Activated CD8-positive, alpha-beta memory T cell treated with anti-CD3 and anti-CD28 coated beads for 36 hours (primary cell): Measurements from ENCODE around the gene IL17RE. TPM values are rescaled to one million over a fixed set of nuclear protein-coding genes. Genes with fewer than 3 reads are reported as not detected.
"Not testable (repeated sequence)": the region's sequence is repeated elsewhere in the genome, so short reads cannot be mapped to it uniquely, and the experiment has no call there.

Experiments
- CTCF ChIA-PET: fragments of 350-600 bp; sonication (Branson Sonifier 250); formaldehyde crosslinking; loops from one replicate; lab custom pipeline; 2021; ENCODE audit warnings: antibody characterized with exemption; lab: Charles Lee
- POLR2A ChIA-PET: fragments of 350-600 bp; sonication (Branson Sonifier 250); formaldehyde crosslinking; loops from one replicate; lab custom pipeline; 2021; ENCODE audit warnings: antibody characterized with exemption; lab: Charles Lee
- total RNA-seq, 2 experiments: library from RNA; stranded (reverse); gene quantifications; one replicate each; pipeline ENCODE4 v1.2.3, GENCODE V29; 2021

IL17RE gene
- total RNA-seq, 2 experiments from 2014 or later, result 0.70 to 1.3 TPM

DNA sequence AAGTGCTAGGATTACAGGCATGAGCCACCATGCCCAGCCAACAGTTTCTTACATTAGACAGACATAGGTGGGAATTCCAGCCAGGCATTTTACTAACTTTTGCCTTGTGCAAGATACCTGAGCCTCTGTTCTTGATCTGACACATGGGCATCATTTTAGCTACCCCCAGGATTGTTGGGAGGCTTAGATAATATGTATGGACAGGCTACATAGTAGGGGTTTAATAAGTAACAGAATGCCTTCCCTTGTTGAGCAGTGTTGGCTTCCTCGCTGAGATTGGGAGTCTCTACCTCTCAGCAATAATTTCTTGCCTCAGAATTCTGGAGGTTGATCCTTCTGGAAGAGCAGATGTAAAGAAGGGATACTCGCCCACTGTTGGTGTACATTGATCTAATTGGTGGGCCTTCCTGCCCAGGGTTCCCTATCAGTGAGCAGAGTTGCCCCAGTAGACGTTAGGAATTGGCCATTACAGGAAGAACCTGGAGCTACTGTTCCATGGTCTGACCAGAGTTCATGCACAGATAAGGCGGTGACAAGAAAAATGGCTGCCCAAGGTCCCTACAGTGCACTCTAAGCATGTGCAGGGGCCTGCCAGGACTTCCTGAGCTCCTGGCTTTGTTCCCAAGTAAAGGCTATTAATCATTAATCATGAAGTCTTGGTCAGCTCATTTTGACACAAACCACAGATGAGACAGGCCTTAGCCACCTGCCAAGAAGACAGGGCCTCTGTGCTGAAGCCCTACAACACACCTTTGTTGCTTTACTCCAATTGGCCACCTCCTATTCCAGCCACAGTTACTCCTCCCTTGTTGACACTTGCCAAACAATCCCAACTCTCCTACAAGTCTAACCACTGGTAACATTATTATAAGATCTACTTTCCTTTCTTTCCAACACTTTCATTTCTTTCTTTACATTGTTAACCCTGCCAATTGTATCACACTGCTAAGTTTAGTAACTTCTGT is 5.0 kb upstream of the IL17RE start:
- ChIA-PET CTCF (interaction anchor here (0.9 to 1.1 kb wide), 2 partner anchors 14 to 17 kb away, joined by 3 to 4 read pairs; no protein-coding TSS in a partner anchor), POLR2A (no interaction called here)

GRCh38 chr3:9898467-9899241 is 4.0 kb upstream of the IL17RE start:
- CTCF ChIA-PET, result interaction anchor here (1.1 kb wide), 1 partner anchor 16 kb away, joined by 3 read pairs; no protein-coding TSS in a partner anchor
- POLR2A ChIA-PET, result no interaction called here

GRCh38 chr3:9899289-9899791 is 3.3 kb upstream of the IL17RE start:
- POLR2A ChIA-PET, result no interaction called here

GRCh38 chr3:9900965-9901415 is 1.7 kb upstream of the IL17RE start:
- CTCF ChIA-PET, result interaction anchor here (0.7 kb wide), 1 partner anchor 331 kb away, joined by 4 read pairs; no protein-coding TSS in a partner anchor
- POLR2A ChIA-PET, result not testable (repeated sequence)

More at GRCh38 chr3:9899289-9899791, 3.3 kb upstream of the IL17RE start:
- CTCF ChIA-PET, result no interaction called here

DNA sequence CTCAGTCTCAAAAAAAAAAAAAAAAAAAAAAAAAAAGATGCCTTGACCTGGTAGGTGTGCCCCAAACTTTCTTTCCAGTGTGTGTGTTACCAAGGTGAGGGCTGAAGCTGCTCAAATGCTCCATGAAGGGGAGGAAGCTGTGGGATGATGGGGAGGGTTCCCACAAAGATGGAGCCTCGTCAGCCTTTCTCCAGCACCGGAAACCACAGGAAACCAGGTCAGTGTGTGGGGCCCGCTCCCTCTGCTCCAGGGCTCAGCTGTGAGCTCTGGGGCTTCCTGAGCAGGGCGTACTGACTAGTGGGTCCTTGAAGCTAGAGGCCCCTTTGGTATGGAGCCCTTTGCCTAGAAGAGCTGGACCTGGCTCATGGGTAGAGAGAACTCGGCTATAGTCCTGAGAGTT is 681 bp upstream of the IL17RE start:
- ChIA-PET CTCF (interaction anchor here (1.1 to 1.2 kb wide), 2 partner anchors 11 to 120 kb away, joined by 3 read pairs; no protein-coding TSS in a partner anchor), POLR2A (interaction anchor here (0.6 to 1.9 kb wide), 4 partner anchors 11 to 358 kb away, joined by 4 to 11 read pairs (median 8); partner anchors contain the start of gene JAGN1)

DNA sequence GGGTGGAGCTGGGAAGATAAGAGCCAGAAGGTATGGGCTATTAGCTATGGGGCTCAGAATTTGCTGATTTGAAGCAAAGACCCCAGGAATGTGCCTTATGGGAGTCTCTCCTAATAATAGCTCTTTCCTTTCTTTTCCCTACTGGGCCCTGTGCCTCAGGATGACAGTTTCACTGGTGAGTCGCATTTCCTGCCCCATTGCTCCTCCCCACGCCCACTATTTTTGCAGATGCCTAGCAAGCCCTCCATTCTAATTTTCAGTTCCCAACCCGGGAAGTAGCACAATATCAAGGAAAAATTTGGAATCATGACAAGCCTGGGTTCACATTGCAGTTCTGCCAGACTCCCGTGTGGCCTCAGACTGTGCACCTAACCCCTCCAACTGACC is 583 bp downstream of the IL17RE start:
- ChIA-PET POLR2A (interaction anchor here (1.3 to 1.9 kb wide), 2 partner anchors 13 to 30 kb away, joined by 6 to 9 read pairs; partner anchors contain the start of gene JAGN1), CTCF (no interaction called here)

DNA sequence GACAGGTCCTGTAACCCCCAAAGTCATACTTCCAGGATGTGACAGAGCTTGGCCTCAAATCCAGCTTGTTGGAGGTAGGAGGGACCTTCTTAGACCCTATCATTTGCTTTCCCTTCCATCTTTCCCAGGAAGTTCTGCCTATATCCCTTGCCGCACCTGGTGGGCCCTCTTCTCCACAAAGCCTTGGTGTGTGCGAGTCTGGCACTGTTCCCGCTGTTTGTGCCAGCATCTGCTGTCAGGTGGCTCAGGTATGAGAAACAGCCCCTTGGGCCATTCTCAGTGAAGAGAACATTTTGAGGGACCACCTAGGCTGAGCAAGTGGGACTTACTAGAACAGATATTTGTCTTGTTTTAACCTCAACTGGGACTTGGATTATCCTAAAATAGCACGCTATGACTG is 1.3 kb downstream of the IL17RE start:
- ChIA-PET POLR2A (interaction anchor here (0.5 kb wide), 1 partner anchor 177 kb away, joined by 3 read pairs; no protein-coding TSS in a partner anchor), CTCF (interaction anchor here (1.0 kb wide), 1 partner anchor 29 kb away, joined by 3 read pairs; no protein-coding TSS in a partner anchor)

- CTCF ChIA-PET, result interaction anchor here (1.0 kb wide), 1 partner anchor 74 kb away, joined by 3 read pairs; no protein-coding TSS in a partner anchor
- POLR2A ChIA-PET, result no interaction called here
Observed at GRCh38 chr3:9906480-9906879, 3.8 kb downstream of the IL17RE start.

DNA sequence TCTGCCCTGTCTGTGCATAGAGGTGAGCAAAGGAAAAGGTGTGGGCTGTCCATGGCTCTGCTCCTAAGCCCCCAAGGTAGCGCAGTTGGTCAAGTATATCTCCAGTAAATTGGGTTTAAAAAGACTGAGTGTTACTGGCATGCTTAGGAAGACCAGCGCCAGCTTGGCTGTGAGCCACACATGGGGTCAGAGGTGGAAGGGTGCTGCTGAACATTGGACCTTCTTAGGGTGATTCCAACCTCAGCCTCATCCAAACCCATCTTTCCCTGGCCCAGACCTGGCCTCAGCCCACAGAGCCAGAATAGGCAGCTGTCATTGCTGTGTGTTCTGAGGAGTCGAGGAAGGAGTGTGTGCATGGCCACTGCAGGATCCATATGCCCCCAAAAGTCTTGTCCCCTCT is 5.6 kb downstream of the IL17RE start:
- ChIA-PET CTCF (no interaction called here), POLR2A (no interaction called here)

- ChIA-PET CTCF (no interaction called here), POLR2A (no interaction called here)
Observed at GRCh38 chr3:9909221-9910013, 6.8 kb downstream of the IL17RE start.

DNA sequence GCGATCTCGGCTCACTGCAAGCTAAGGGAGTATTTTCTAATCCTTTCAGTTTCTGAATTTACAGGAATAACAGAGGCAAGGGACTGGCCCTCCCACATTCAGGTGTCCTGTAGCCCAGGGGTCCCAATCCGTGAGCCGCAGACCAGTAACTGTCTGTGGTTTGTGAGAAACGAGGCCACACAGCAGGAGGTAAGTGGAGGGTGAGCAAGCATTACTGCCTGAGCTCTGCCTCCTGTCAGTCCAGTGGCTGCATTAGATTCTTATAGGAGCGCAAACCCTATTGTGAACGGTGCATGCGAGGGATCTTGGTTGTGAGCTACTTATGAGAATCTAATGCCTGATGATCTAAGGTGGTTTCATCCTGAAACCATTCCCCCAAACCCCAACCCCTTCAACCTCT is 9.2 kb downstream of the IL17RE start:
- ChIA-PET POLR2A (interaction anchor here (0.6 kb wide), 1 partner anchor 21 kb away, joined by 3 read pairs; no protein-coding TSS in a partner anchor), CTCF (interaction anchor here (1.3 to 3.3 kb wide), 2 partner anchors 20 to 65 kb away, joined by 4 to 14 read pairs; partner anchors contain the start of gene CRELD1)

GRCh38 chr3:9912294-9912935 is 9.8 kb downstream of the IL17RE start:
- POLR2A ChIA-PET, result interaction anchor here (0.6 kb wide), 1 partner anchor 20 kb away, joined by 3 read pairs; no protein-coding TSS in a partner anchor
- CTCF ChIA-PET, result interaction anchor here (1.1 to 3.3 kb wide), 3 partner anchors 20 to 66 kb away, joined by 4 to 14 read pairs (median 4); partner anchors contain the start of gene CRELD1

DNA sequence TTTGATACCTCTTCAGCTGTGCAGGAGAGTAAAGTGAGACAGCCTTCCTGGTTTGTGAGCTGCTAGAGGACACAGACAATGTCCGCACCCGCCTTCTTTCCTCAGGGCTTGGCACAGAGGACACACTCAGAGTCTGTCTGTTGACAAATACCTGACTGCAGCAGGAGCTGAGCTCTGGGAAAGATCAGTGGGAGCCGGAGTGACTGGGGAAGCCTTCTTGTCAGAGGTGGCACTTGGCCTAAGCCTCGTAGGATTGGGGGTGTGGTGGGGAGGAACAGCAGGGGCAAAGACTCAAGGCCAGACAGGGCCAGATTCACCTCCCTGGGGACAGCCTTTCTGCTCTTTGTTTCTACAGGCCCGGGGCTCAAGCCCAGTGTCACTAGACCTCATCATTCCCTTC is 11.0 kb downstream of the IL17RE start:
- ChIA-PET CTCF (interaction anchor here (0.6 to 4.0 kb wide), 4 partner anchors 16 to 273 kb away, joined by 3 to 15 read pairs (median 4); partner anchors contain the start of gene CRELD1), POLR2A (interaction anchor here (1.1 kb wide), 1 partner anchor 22 kb away, joined by 3 read pairs; no protein-coding TSS in a partner anchor)

DNA sequence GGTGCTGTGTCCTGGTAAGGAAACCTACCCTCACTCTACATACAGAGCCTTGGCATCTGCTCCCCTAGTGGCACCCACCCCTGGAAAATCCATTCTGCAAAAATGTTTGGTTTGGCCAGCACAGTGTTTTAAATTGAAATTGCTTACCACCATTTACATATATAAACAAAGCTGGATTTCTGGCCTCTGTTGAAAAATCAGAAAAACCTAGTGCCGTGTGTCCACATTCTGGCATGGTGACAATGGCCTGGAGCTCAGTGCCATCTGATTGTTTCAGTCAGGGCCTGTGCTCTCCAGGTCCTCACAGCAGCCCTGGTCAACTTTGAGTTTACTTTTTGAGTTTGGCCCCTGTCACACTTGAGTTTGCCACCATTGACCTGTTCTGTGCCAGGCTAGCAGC is 11.4 kb downstream of the IL17RE start:
- POLR2A ChIA-PET, result interaction anchor here (1.1 kb wide), 1 partner anchor 23 kb away, joined by 3 read pairs; no protein-coding TSS in a partner anchor

GRCh38 chr3:9914559-9915253 is 12.1 kb downstream of the IL17RE start:
- ChIA-PET CTCF (interaction anchor here (1.1 to 4.0 kb wide), 2 partner anchors 17 to 18 kb away, joined by 3 to 15 read pairs; partner anchors contain the start of gene CRELD1), POLR2A (interaction anchor here (0.9 to 1.1 kb wide), 2 partner anchors 23 to 25 kb away, joined by 3 read pairs; no protein-coding TSS in a partner anchor)

More for the DNA sequence above, 11.4 kb downstream of the IL17RE start:
- CTCF ChIA-PET, result interaction anchor here (0.6 to 4.0 kb wide), 4 partner anchors 16 to 272 kb away, joined by 3 to 15 read pairs (median 4); partner anchors contain the start of gene CRELD1
